K562 (cell line): ENCODE results near the gene ABR.

Experiments
- ATF2 ChIP-seq: sonication (generic); formaldehyde crosslinking; IDR thresholded peaks from 2 replicates; pipeline ENCODE4 v1.8.1; 2022; ENCODE audit warnings: missing genetic modification reagents
- FOS ChIP-seq: IDR thresholded peaks from 3 replicates; pipeline ENCODE4 v1.6.1; 2011; ENCODE audit not compliant: insufficient read length; ENCODE audit errors: extremely low read depth
- FOXA1 ChIP-seq: fragments of 450-650 bp; IDR thresholded peaks from 2 replicates; pipeline ENCODE4 v1.6.1; 2016; ENCODE audit warnings: mild to moderate bottlenecking, borderline replicate concordance
- FOXJ3 ChIP-seq: sonication (generic); formaldehyde crosslinking; IDR thresholded peaks from 2 replicates; pipeline ENCODE4 v1.4.0; 2020; ENCODE audit warnings: mild to moderate bottlenecking, missing genetic modification reagents
- TF ChIP-seq, protein P1 (sequence below), 3 experiments: IDR thresholded peaks in 2 of 3; conservative IDR thresholded peaks in 1 of 3; 2 replicates each; pipeline ENCODE4 v1.5.1; 2011 to 2012; ENCODE audit warnings: low read length in 3 of 3, mild to moderate bottlenecking in 3 of 3, control low read depth in 2 of 3, improper control_type of control experiment in 1 of 3, inconsistent platforms in 1 of 3, low read depth in 1 of 3, mixed read lengths in 1 of 3, moderate library complexity in 1 of 3; ENCODE audit not compliant: insufficient read depth in 2 of 3

- no peak for TF ChIP-seq FOXJ3 (CRISPR knock-in tag)
- TF ChIP-seq FOS = no peak
- TF ChIP-seq ATF2 (CRISPR knock-in tag) = no peak
- no peak for TF ChIP-seq FOXA1
- TF ChIP-seq, protein P1, sequence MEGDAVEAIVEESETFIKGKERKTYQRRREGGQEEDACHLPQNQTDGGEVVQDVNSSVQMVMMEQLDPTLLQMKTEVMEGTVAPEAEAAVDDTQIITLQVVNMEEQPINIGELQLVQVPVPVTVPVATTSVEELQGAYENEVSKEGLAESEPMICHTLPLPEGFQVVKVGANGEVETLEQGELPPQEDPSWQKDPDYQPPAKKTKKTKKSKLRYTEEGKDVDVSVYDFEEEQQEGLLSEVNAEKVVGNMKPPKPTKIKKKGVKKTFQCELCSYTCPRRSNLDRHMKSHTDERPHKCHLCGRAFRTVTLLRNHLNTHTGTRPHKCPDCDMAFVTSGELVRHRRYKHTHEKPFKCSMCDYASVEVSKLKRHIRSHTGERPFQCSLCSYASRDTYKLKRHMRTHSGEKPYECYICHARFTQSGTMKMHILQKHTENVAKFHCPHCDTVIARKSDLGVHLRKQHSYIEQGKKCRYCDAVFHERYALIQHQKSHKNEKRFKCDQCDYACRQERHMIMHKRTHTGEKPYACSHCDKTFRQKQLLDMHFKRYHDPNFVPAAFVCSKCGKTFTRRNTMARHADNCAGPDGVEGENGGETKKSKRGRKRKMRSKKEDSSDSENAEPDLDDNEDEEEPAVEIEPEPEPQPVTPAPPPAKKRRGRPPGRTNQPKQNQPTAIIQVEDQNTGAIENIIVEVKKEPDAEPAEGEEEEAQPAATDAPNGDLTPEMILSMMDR (IDR thresholded peaks at IDR 0.05 in 2 of 3, conservative IDR thresholded peaks at IDR 0.05 in 1 of 3; ENCODE audit: insufficient read depth in 2 of 3, low read depth in 1 of 3, low read length in 3 of 3) = no peak
Measured at GRCh38 chr17:1013729-1014090, 166.1 kb downstream of the ABR start.
